DND-41 (cell line): Measurements from ENCODE around the gene SPACA5.

Source experiments
- CTCF ChIP-seq: IDR thresholded peaks from 2 replicates; pipeline ENCODE4 v1.5.1; 2012; ENCODE audit warnings: borderline replicate concordance, low read length, moderate library complexity, mild to moderate bottlenecking; ENCODE audit not compliant: poor library complexity, severe bottlenecking; ENCODE audit errors: extremely low read depth
- EZH2 ChIP-seq: IDR thresholded peaks from 3 replicates; pipeline ENCODE4 v1.6.1; 2012; ENCODE audit warnings: borderline replicate concordance, low read depth, mild to moderate bottlenecking, moderate library complexity, low read length, inconsistent platforms; ENCODE audit not compliant: severe bottlenecking

- no peak for TF ChIP-seq CTCF
- TF ChIP-seq EZH2: no peak
These were observed 29.1 kb downstream of the SPACA5 start for GRCh38 chrX:48035891-48036290.
